HepG2 (cell line): ENCODE results near the gene LSM10. TPM values are rescaled to one million over a fixed set of nuclear protein-coding genes. Genes with fewer than 3 reads are reported as not detected.

Experiments used
- ATAC-seq: fragments of 200-7000 bp; cut with Tn5 transposase; 3 replicates; pipeline ENCODE4 v1.9.1; 2020; ENCODE audit warnings: mild to moderate bottlenecking, moderate library complexity
- BruUV-seq: library from RNA; stranded (reverse); fragments of 400-500 nt; replicated peaks from 2 replicates; lab custom pipeline; 2021; lab: Mats Ljungman, UMichigan
- CTCF ChIA-PET: fragments of 300-600 bp; formaldehyde crosslinking; extraction: SDS; loops from one replicate; lab custom pipeline; 2021; ENCODE audit warnings: low total read pairs, inconsistent platforms, low intra/inter-chr PET ratio; lab: Yijun Ruan, JAX
- POLR2A ChIA-PET: fragments of 350-600 bp; sonication (Branson Sonifier 250); formaldehyde crosslinking; loops from one replicate; lab custom pipeline; 2020; ENCODE audit warnings: antibody characterized with exemption, inconsistent platforms; lab: Yijun Ruan, JAX
- DNase-seq: peaks from one replicate; pipeline ENCODE4 v3.0.0-alpha.2; 2015; ENCODE audit warnings: low spot score
- FAIRE-seq: peaks from 3 replicates; lab custom pipeline; 2011; peaks lifted over from hg19 to GRCh38; lab: Jason Lieb, UNC
- H2AFZ ChIP-seq: one replicate; pipeline ENCODE4 v1.6.1; 2011; ENCODE audit warnings: low read length, inconsistent platforms
- H3K27ac ChIP-seq: fragments of 300-600 bp; 3 replicates; pipeline ENCODE4 v1.8.0; 2011; ENCODE audit warnings: mixed run types, mild to moderate bottlenecking, mixed read lengths, low read length, inconsistent platforms; ENCODE audit not compliant: insufficient read depth; ENCODE audit errors: extremely low read length
- H3K27me3 ChIP-seq, 2 experiments: fragments of 200-600 bp in 1 of 2; 2 replicates in 1 of 2; 3 replicates in 1 of 2; pipeline versions ENCODE4 v1.6.0 to v1.8.0; 2011; ENCODE audit warnings: low read length in 2 of 2, mild to moderate bottlenecking in 2 of 2, moderate library complexity in 2 of 2, inconsistent platforms in 1 of 2; ENCODE audit not compliant: insufficient read depth in 2 of 2, control insufficient read depth in 1 of 2
- H3K36me3 ChIP-seq, 2 experiments: fragments of 200-600 bp in 1 of 2; replicated peaks in 1 of 2; 2 replicates in 1 of 2; 3 replicates in 1 of 2; pipeline versions ENCODE4 v1.5.1 to v1.8.0; 2011; ENCODE audit warnings: low read length in 2 of 2, inconsistent platforms in 1 of 2; ENCODE audit not compliant: insufficient read depth in 2 of 2, control insufficient read depth in 1 of 2
- H3K4me1 ChIP-seq: 2 replicates; pipeline ENCODE4 v1.5.1; 2012; ENCODE audit warnings: low read length, inconsistent platforms; ENCODE audit not compliant: insufficient read depth
- H3K4me2 ChIP-seq: 2 replicates; pipeline ENCODE4 v1.6.0; 2011; ENCODE audit warnings: low read depth, low read length, inconsistent platforms
- H3K4me3 ChIP-seq, 3 experiments: fragments of 200-600 bp in 1 of 3; sonication (generic), shearing (Covaris generic) in 1 of 3; replicated peaks in 1 of 3; 2 replicates each; pipeline ENCODE4 v1.5.1; 2011 to 2016; ENCODE audit warnings: low read length in 3 of 3, inconsistent platforms in 2 of 3, low read depth in 2 of 3, mild to moderate bottlenecking in 2 of 3, control low read depth in 1 of 3, mixed read lengths in 1 of 3; ENCODE audit not compliant: insufficient read depth in 1 of 3
- H3K79me2 ChIP-seq: one replicate; pipeline ENCODE4 v1.6.1; 2011; ENCODE audit warnings: low read length, inconsistent platforms; ENCODE audit not compliant: insufficient read depth
- H3K9ac ChIP-seq: 2 replicates; pipeline ENCODE4 v1.6.0; 2011; ENCODE audit warnings: mild to moderate bottlenecking, low read depth, low read length, inconsistent platforms; ENCODE audit not compliant: insufficient read depth
- H3K9me3 ChIP-seq: 2 replicates; pipeline ENCODE4 v1.5.1; 2012; ENCODE audit warnings: mild to moderate bottlenecking, low read length
- H4K20me1 ChIP-seq: 2 replicates; pipeline ENCODE4 v1.6.0; 2011; ENCODE audit warnings: inconsistent platforms, mild to moderate bottlenecking, low read length, moderate library complexity; ENCODE audit not compliant: insufficient read depth
- BHLHE40 ChIP-seq: IDR thresholded peaks from 2 replicates; pipeline ENCODE4 v1.6.1; 2011; ENCODE audit warnings: low read length, improper control_type of control experiment
- BRF2 ChIP-seq: sonication (generic); formaldehyde crosslinking; IDR thresholded peaks from 2 replicates; pipeline ENCODE4 v1.8.1; 2022; ENCODE audit warnings: mild to moderate bottlenecking, missing genetic modification reagents
- CBX2 ChIP-seq, 2 experiments: fragments of 200-600 bp in 1 of 2; sonication (generic); formaldehyde crosslinking in 1 of 2; IDR thresholded peaks; 2 replicates each; pipeline versions ENCODE4 v1.7.0 to v1.8.1; 2018 to 2022; ENCODE audit warnings: low read depth in 2 of 2, low read length in 1 of 2, mild to moderate bottlenecking in 1 of 2, missing genetic modification reagents in 1 of 2
- CBX5 ChIP-seq: sonication (generic); formaldehyde crosslinking; IDR thresholded peaks from 2 replicates; pipeline ENCODE4 v1.4.0; 2020; ENCODE audit warnings: missing genetic modification reagents, borderline replicate concordance
- CCAR2 ChIP-seq: fragments of 200-400 bp; formaldehyde crosslinking; optimal IDR thresholded peaks from 2 replicates; pipeline ENCODE3; 2018; ENCODE audit warnings: low read depth, mild to moderate bottlenecking, low read length, moderate library complexity
- CREM ChIP-seq, 2 experiments: sonication (generic) in 1 of 2; formaldehyde crosslinking in 1 of 2; IDR thresholded peaks; 2 replicates each; pipeline versions ENCODE4 v1.4.0 to v1.6.1; 2016 to 2020; ENCODE audit warnings: antibody characterized with exemption in 1 of 2, mild to moderate bottlenecking in 1 of 2, missing genetic modification reagents in 1 of 2
- DPF2 ChIP-seq: sonication (generic); formaldehyde crosslinking; IDR thresholded peaks from 2 replicates; pipeline ENCODE4 v1.4.0; 2020; ENCODE audit warnings: mild to moderate bottlenecking, low read depth, missing genetic modification reagents, borderline replicate concordance
- HMGA1 ChIP-seq: sonication (generic); formaldehyde crosslinking; conservative IDR thresholded peaks from 2 replicates; pipeline ENCODE4 v1.4.0; 2020; ENCODE audit warnings: missing genetic modification reagents
- NFIC ChIP-seq: IDR thresholded peaks from 2 replicates; pipeline ENCODE4 v1.6.1; 2012; ENCODE audit warnings: mild to moderate bottlenecking, low read length, inconsistent platforms
- PHB2 ChIP-seq: fragments of 450-650 bp; IDR thresholded peaks from 2 replicates; pipeline ENCODE4 v1.6.1; 2018; ENCODE audit not compliant: partially characterized antibody
- PRDM15 ChIP-seq: sonication (generic); formaldehyde crosslinking; IDR thresholded peaks from 2 replicates; pipeline ENCODE4 v1.4.0; 2020; ENCODE audit warnings: missing genetic modification reagents
- PRPF4 ChIP-seq: fragments of 200-400 bp; formaldehyde crosslinking; IDR thresholded peaks from 2 replicates; pipeline ENCODE4 v1.6.1; 2016; ENCODE audit warnings: low read length, low read depth; ENCODE audit not compliant: poor library complexity, severe bottlenecking
- REL ChIP-seq: sonication (generic); formaldehyde crosslinking; conservative IDR thresholded peaks from 2 replicates; pipeline ENCODE4 v1.8.0; 2022; ENCODE audit warnings: mild to moderate bottlenecking, missing genetic modification reagents, moderate library complexity
- RFX3 ChIP-seq: IDR thresholded peaks from 2 replicates; pipeline ENCODE4 v1.6.1; 2016; ENCODE audit warnings: missing biosample characterization, missing genetic modification reagents
- ZFY ChIP-seq: sonication (generic); formaldehyde crosslinking; IDR thresholded peaks from 2 replicates; pipeline ENCODE4 v1.4.0; 2020; ENCODE audit warnings: missing genetic modification reagents
- ZNF225 ChIP-seq: sonication (generic); formaldehyde crosslinking; IDR thresholded peaks from 2 replicates; pipeline ENCODE4 v1.4.0; 2020; ENCODE audit warnings: mild to moderate bottlenecking, missing genetic modification reagents
- ZNF496 ChIP-seq: sonication (generic); formaldehyde crosslinking; IDR thresholded peaks from 2 replicates; pipeline ENCODE4 v1.8.1; 2023; ENCODE audit warnings: mild to moderate bottlenecking, moderate library complexity, missing genetic modification reagents; ENCODE audit not compliant: insufficient replicate concordance
- ZNF775 ChIP-seq: sonication (generic); formaldehyde crosslinking; IDR thresholded peaks from 2 replicates; pipeline ENCODE4 v1.4.0; 2020; ENCODE audit warnings: missing genetic modification reagents, mild to moderate bottlenecking, moderate library complexity, borderline replicate concordance
- ZNF83 ChIP-seq: sonication (generic); formaldehyde crosslinking; IDR thresholded peaks from 2 replicates; pipeline ENCODE4 v1.4.0; 2020; ENCODE audit warnings: missing genetic modification reagents, mild to moderate bottlenecking, borderline replicate concordance
- ZNF850 ChIP-seq: sonication (generic); formaldehyde crosslinking; conservative IDR thresholded peaks from 2 replicates; pipeline ENCODE4 v1.9.0; 2021; ENCODE audit warnings: mild to moderate bottlenecking, missing genetic modification reagents
- whole genome bisulfite sequencing: methylation state at CpG from one replicate; pipeline ENCODE4 v1.1.6; 2017; ENCODE audit warnings: low lambda C conversion rate; 5-methylcytosine and 5-hydroxymethylcytosine counted together
- in situ Hi-C: cut with HindIII; loops from 2 replicates; pipeline ENCODE4 v1.10.0; 2017; ENCODE audit warnings: low pct_unique_long_range_greater_than_20kb; ENCODE audit not compliant: extremely low pct_ligation_motif_present
- intact Hi-C: fragments of 100-400 bp; cut with micrococcal nuclease; formaldehyde crosslinking; loops from one replicate; pipeline ENCODE4 v1.10.0; 2022; ENCODE audit not compliant: unreplicated experiment
- polyA plus RNA-seq, 8 experiments: library from polyadenylated mRNA; depleted of rRNA in 3 of 8; stranded (reverse) in 7 of 8; unstranded in 1 of 8; fragments of >200 nt; fragmentation: Illumina TruSeq in 4 of 8; extraction: Trizol in 4 of 8; gene quantifications; 2 replicates each; pipeline versions ENCODE4 v1.2.1 to v1.2.3, GENCODE V29; 2011 to 2016; ENCODE audit warnings: low read depth in 4 of 8, missing spikeins in 1 of 8, mixed read lengths in 1 of 8; ENCODE audit not compliant: insufficient read depth in 1 of 8
- total RNA-seq, 5 experiments: library from RNA; depleted of rRNA; stranded (reverse); fragments of >200 nt; fragmentation: Illumina TruSeq; extraction: Trizol; gene quantifications; 2 replicates each; pipeline ENCODE4 v1.2.3, GENCODE V29; 2016; ENCODE audit warnings: low read depth in 1 of 5

LSM10 gene
- total and polyA plus RNA-seq, 2 of the 13 experiments (the other 11 are each of a cell fraction or from before 2014, with no cell fraction given): 14.0 to 52.0 TPM

- BruUV-seq: no TSS peak
- ChIA-PET POLR2A (no interaction called here), CTCF (no interaction called here)
- WGBS: 48% methylated on average over 3 of the region's 3 CpGs
- FAIRE-seq (peak; percentile 26), ATAC-seq (no peak)
- Histone ChIP-seq H3K27me3 (no peaks in the 10 kb centered on the region), H3K4me1 (peaks cover 13% of the 10 kb centered on the region), H3K9me3 (no peaks in the 10 kb centered on the region), H3K4me3 (no peak overlapping the region), H3K27ac (no peak overlapping the region), H3K9ac (no peak overlapping the region), H3K79me2 (no peaks in the 10 kb centered on the region), H4K20me1 (no peaks in the 10 kb centered on the region), H3K4me2 (no peak overlapping the region), H2AFZ (no peak overlapping the region), H3K36me3 (no peaks in the 10 kb centered on the region)
- in situ Hi-C loops (no loop called here), intact Hi-C loops (no loop called here)
- TF ChIP-seq CBX2 (IDR thresholded peaks at IDR 0.05; ENCODE audit: low read depth, low read length): no peak
- TF ChIP-seq CBX2 (CRISPR knock-in tag; IDR thresholded peaks at IDR 0.05; ENCODE audit: low read depth): no peak
- TF ChIP-seq PRPF4: no peak
- TF ChIP-seq CREM (IDR thresholded peaks at IDR 0.05): no peak
- no peak for TF ChIP-seq CREM (CRISPR knock-in tag; IDR thresholded peaks at IDR 0.05)
- TF ChIP-seq RFX3 (CRISPR knock-in tag): no peak
- no peak for TF ChIP-seq CBX5
- TF ChIP-seq ZNF496 (CRISPR knock-in tag): no peak
- TF ChIP-seq ZNF775 (CRISPR knock-in tag): no peak
- no peak for TF ChIP-seq BHLHE40
- no peak for TF ChIP-seq ZFY
- no peak for TF ChIP-seq ZNF225
- TF ChIP-seq DPF2: no peak
- no peak for TF ChIP-seq REL (CRISPR knock-in tag)
- no peak for TF ChIP-seq PHB2
- TF ChIP-seq BRF2 (CRISPR knock-in tag): no peak
- no peak for TF ChIP-seq NFIC
- no peak for TF ChIP-seq CCAR2
- TF ChIP-seq HMGA1 (CRISPR knock-in tag): no peak
- no peak for TF ChIP-seq ZNF83 (CRISPR knock-in tag)
- TF ChIP-seq ZNF850: no peak
- TF ChIP-seq PRDM15: no peak
- TF ChIP-seq, all 625 proteins: peak for 0
- no peak for DNase-seq
Measured at GRCh38 chr1:36440646-36441045, 42.9 kb upstream of the LSM10 start.
